ENCODE measurements around the gene ACTN1.

ACTN1 gene

DNA sequence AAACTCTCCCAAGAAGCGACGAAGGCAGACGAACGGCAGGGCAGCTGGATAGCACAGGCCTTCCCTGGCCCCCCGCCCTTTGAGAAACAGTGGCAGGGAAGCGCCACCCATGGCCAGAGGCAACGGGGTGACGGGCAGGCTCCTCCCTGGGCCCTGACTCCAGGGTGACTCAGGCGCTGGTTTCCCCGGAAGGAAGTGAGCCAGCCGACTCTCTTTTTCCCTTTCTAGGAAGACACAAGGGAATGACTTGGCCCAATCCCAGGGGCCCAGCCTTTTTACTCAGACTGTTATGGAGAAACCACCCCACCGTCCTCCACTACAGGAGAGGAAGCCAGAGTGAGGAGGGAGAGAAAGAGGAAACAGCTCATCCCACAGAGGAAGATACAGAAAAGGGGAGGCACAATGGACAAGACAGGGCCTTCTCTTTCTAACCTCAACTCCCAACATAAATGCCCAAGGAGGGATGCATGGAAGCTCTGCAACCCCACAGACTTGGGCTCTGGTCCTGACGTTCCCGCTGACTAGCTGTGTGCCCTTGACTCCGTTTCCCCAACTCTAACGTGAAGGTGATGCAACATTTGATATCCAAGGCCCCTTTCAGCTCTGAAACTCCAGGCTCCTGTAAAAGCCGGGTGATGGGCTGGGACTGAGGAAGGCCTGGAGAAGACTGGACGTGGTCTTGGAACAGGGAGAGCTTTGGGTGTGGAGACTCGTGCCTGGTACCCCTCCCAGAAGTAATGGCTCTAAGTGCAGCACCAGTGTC is 27.9 kb downstream of the ACTN1 start:
- DNase-seq (ENCODE audit: low read depth), result no peak

DNA sequence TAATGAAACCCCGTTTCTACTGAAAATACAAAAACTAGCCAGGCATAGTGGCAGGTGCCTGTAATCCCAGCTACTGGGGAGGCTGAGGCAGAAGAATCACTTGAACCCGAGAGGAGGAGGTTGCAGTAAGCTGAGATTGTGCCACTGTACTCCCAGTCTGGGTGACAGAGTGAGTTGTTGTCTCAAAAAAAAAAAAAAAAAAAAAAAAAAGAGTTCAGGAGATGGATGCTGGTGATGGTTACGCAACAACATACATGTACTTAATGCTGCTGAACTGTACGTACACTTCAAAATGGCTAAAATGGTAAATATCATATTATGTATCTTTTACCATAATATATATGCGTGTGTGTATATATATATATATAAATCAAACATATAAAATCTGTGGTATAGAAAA is 29.0 kb downstream of the ACTN1 start:
- no peak for DNase-seq (ENCODE audit: low read depth)

DNA sequence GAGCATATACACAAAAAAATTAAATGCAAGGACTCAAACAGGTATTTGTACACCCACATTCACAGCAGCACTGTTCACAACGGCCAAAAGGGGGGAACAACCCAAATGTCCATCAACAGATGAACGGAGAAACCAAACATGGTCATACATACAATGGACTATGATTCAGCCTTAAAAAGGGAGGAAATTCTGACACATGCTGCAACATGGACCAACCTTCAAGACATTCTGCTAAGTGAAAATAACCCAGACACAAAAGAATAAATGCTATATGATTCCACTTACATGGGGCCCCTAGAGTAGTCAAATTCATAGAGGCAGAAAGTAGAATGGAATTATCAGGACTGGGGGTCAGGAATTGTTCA is 29.5 kb downstream of the ACTN1 start:
- no peak for DNase-seq (ENCODE audit: low read depth)

DNA sequence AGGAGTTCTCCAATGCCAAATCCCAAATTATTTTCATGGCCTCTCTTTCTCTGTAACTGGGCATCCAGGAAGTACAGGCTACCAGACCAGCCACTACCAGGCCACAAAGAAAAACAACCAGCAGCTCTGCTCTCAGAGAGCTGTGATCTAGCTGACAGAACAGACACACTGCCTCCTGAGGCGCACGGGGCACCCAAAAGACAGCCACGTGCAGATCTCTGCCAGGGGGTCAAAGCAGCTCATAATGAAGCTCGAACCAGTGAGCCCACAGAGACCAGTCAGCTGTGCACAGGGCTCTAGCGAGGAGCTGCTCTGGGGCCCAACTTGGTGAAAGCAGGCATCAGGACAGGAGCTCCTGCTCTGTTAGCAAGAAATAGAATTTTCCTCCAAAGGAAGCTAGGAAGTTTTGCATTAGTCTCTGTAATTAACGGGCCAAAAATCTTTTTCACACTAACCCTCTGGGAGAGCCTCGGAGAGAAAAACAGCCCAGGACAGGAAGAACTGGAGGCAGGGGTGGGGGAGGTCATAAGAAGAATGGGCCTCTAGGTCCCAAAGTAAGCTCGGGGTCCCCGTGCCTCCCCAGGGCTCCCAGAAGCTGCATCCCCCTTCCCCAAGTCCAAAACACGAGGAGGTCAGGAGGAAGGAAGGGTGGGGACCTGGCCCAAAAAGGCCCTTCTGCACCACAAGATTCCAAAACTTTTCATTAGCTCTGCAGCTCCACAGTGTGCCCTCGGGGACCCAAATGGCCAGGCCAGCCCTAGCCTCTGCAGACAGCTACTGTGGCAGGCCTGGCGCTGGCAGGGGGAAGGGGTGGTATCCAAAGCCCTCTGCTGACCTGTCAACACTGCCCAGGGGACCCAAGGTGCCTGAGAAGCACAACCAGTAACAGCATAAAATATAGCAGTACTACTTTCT is 30.2 kb downstream of the ACTN1 start:
- DNase-seq (ENCODE audit: low read depth), result no peak

DNA sequence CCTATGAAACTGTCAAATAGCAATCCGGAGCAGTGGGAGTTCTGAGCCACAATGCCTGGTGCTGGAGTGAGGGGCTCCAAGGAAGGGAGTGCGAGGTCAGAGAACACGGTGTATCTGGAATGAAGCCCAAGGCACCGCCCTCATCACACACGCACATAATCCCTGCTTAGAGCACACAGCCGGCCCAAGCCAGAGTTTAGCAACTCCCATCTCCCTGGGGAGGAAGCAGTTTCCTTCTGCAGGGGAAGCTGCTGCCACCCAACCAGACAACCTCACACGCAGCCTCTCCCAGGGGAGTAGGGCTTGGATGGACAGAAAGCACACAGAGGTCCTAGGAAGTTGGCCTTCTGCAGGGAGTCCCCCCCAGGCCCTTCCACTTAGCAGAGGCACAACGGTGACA is 31.3 kb downstream of the ACTN1 start:
- DNase-seq (ENCODE audit: low read depth), result no peak

DNA sequence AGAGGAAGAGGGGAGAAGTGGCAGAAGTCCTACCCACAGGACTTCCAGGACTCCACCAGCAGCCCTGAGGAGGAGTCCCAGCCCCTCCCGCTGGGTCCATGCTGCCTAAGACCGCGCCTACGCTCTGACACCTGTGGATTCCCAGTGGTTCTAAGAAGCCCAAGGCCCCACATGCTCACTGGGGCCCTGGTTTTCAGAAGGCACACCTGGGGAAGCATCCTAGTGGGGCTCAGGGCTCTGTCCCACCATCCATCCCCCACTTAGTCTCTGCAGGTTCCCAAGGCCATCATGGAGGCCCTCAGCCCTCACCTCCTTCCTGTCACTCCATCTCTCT is 32.6 kb downstream of the ACTN1 start:
- DNase-seq (ENCODE audit: low read depth), result no peak

DNA sequence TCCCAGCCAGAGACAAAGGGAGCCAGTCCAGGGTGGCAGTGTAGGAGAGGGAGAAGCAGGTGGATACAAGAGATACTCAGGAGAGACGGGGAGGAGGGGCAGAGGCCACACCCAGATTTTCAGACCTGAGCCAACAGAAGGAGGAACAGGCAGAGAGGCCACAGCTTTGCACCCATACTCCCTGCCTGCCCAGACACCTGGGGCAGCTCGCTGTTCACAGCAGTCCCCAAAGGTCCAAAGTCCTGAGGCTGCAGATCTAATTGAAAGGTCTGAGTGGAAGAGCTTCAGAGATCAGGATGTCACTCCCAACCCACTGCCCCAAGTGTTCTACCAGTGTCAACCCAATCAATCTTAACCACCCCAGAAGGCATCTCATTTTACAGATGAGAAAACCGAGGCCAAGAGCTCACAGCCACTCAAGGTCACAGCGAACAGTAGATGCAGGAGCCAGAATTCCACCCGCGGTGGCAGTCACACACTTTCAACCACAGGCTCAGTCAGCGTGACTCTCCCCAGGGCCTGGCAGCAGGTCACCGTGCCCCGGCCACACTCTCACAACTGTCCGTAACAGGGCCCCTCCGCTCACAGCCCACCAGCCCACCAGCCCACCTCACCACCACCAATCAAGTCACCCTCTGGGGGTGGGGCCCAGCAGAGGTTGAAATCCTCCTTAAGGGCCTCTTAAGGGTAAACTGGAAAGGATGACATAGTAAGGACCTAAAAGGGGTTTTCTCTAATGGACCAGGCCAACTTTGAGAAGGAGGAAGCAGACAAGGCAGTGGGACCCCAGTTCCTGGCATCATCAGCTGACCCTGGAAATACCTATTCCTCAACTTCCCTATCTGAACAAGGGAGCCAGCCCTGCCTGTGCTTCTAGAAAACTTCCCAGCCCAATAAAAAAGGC is 33.3 kb downstream of the ACTN1 start:
- no peak for DNase-seq (ENCODE audit: low read depth)

DNA sequence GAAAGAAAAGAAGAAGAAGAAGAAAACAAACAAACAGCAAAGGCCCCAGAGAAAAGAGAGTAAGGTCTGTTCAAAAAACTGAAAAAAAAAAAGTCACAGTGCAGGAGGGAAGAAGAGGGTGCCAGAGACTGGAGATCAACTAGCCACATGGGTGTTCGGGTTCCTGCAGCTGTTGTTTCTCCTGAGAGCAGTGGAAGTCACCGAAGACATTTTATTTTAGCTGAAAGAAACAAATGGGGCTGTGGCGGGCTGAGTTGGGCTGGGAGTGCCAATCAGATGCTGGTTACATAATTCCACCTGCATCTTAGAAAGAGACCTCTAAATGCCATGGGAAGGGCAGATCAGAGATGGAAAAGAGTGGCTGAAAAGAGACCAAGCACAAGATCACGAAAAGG is 33.9 kb downstream of the ACTN1 start:
- no peak for DNase-seq (ENCODE audit: low read depth)

DNA sequence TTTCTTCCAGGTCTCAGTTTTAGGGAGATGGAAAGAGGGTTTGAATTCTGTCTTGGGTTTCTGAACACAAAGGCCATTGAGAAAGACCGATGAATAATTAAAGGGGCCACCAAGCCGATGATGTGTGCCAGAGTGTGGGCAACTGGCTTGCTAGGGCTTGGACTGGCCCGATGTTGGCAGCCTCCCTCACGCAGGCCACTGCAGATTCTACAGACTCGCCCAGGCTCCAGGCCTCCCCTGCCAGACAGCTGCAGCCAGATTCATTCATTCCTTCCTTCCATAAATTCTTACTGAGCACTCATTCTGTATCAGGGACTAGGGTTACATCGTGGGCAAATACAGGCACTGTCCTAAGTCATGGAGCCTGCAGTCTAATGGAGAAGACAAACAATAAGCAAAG is 34.9 kb downstream of the ACTN1 start:
- no peak for DNase-seq (ENCODE audit: low read depth)

DNA sequence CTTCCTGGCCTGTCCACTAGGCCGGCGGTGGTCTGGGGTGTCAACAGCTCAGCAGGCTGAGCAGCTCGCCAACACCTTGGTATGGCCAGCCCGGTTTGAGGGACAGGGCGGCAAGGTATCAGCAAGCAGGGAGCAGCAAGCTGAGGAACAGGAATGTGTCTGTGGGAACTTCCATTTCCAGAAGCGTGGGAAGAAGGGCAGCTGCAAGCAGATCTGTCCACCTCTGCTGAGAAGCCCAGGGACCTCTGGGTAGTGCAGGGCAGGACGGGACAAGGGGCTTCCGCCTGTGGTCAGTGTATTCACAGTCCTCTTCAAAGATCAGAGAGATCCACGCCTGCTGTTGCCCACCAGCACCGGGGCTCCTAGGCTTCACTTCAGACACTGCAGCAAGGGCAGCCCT is 36.0 kb downstream of the ACTN1 start:
- no peak for DNase-seq (ENCODE audit: low read depth)

DNA sequence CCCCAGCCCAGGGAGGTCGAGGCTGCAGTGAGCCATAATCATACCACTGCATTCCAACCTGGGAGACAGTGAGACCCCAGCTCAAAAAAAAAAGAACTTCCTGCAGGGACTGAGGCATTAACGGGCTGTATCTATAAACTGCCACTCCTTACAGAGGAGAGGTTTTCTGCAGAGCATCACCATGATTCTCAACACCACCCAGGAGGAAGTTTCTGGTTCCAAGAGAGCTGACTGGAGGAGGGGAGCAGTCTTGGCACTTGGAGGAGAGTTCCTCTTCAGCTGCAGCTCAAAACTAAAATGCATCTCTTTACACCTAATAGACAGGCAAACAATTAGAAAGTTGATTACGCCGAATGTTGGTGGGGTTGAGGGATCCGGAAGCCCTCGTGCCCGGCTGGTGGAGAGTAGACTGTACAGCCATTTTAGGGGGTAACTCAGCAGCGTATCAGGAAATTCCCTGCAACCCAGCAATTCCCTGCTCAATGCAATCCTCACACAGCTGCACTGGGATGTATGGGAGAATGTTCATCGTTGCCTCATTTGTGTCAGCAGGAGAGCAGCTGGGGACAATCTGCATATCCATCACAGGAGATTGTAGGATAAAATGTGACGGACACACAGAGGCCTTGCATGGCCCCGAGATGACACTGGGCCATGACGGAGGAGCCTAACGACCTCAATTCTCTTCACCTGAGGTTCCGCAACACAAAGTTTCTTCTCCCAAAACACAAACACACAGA is 36.6 kb downstream of the ACTN1 start:
- no peak for DNase-seq (ENCODE audit: low read depth)

DNA sequence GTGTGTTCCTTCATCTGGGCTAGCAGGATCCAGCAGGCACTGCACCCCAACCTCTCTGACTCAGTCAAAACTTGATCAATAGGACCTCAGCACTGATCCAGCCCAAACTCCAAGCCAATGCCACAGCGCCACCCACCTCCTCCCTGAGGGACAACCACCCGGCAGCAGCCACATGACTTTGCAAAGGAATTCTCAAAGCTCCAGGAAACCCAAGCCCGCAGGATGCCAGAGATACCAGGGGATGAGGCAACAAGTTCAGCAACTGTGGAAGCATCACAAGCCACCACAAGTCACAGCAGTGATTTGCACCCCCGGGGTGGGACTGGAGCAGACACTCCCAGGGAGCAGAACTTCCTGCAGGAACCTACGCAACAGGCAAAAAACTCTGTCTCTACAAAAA is 37.3 kb downstream of the ACTN1 start:
- no peak for DNase-seq (ENCODE audit: low read depth)

DNA sequence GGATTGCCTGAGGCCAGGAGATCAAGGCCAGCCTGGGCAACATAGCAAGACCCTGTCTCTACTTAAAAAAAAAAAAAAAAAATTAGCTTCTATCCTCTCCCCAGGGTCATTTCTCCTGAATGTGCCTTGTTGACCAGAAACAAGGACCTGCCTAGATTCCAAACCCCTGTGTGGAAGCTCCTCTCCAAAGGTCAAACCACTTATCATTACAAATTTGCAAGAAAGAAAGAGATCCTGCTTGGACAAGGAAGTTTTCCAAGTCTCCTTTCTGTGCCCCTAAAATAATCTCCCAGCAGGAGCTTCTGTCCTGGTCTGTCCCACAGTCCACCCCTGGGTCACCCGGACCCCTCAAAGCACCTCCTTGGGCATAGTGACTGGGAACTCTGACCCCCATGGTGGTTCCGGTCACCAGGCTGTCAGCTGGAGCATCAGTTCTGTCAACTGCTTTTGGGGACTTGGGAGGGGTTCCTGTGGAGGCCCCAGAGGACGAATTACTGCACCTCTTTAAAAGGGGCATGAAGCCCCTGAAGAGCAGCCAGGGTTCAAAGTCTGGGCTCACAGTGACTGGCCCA is 38.4 kb downstream of the ACTN1 start:
- DNase-seq (ENCODE audit: low read depth), result no peak

DNA sequence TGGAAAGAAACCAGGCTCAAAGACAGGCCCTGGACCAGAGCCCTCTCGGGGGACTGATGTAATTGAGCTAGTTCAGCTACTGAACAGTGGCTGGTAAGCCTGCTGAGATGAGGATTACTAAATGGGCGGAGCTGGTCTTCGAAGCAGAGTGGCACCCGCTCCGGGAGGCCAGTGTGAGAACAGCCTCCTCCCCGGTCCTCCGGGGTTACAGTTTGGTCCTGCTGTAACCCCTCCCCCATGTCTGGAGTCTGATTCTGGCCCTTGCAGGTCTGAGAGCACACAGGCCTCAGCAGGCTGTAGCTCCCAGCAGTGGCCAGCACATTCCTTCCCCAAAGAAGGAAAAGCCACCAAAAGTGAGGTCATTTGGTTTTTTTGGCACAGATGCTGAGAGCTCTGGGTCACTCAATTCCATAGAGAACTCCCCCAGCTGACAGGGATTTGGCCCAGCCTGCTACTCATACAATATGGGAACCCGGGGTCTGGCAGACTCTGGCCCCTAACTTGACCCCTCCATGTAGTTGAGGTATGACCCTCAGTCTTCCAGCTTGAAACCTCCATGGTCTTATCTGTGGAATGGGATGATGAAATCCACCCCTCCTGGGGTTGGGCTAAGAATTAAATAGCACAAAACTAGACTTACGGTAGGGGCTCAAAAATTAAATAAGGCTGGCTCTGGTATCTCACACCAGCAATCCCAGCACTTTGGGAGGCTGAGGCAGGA is 39.0 kb downstream of the ACTN1 start:
- DNase-seq (ENCODE audit: low read depth), result no peak

DNA sequence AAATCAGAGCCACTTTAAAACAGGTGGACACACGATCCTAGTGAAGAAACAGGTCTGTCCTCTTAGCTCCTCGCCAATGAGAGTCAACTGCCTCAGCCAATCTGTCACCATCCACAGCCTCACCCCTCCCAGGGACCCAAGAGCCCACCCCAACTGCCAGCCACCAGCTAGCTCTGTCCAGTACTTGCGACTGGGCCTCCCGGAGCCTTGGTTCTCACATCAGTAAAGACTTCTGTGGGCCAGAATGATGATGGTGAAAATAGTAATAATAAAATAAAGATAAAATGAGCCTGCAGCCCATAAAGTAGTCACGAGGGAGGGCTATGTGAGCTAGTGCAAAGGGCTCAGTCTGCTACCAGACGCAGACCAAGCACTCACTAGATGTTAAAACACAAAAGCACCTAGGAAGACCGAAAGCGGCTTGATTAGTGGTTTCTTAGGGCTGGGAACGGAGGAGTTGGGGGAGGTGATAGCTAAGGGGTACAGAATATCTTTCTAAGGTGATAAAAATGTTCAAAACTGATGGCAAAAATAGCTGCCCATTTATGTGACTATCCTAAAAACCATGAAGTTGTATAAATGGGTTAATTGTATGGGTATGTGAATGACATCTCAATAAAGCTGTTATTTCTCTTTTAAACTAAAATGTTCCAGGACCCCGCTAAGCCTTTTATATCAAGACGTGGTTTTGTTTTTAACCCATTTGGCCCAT is 39.8 kb downstream of the ACTN1 start:
- no peak for DNase-seq (ENCODE audit: low read depth)

DNA sequence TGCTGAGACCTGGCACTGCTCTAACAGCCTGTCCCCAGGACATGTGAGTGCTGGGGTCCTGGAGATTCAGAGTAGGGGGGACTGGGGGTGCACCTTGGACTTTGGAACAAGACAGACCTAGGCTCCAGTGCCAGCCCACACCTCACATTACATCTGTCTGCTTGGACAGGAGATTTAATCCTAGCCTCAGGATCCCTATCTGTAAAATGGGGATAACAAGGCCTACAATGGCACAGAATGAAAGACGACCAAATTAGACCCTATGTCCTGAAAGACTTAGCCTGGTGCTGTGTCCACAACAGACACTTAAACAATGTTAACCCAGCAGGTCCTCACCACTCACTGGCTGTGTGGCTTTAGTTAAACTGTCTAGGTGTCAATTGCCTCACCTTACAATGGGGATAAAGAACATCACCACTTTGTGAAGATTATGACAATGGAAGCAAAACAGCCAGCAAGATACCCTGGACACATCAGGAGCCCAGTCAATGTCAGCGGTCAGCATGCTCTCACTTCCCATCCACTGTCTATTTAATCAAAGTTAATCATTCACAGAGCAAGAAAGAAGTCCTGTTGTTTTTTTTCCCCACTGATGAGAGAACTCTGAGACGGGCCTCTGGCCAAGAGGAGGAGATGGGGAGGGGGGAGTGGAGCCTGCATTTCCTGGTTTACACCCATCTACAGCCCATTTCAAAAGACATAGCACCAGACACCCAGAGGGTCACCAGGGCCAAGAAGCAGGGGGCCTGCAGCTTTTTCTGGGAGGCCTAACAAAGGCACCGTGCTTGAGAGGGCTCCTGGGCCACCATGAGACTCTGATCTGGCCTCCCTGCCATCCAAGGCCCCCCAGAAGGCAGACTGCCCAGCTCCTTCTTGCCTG is 40.6 kb downstream of the ACTN1 start:
- no peak for DNase-seq (ENCODE audit: low read depth)

DNA sequence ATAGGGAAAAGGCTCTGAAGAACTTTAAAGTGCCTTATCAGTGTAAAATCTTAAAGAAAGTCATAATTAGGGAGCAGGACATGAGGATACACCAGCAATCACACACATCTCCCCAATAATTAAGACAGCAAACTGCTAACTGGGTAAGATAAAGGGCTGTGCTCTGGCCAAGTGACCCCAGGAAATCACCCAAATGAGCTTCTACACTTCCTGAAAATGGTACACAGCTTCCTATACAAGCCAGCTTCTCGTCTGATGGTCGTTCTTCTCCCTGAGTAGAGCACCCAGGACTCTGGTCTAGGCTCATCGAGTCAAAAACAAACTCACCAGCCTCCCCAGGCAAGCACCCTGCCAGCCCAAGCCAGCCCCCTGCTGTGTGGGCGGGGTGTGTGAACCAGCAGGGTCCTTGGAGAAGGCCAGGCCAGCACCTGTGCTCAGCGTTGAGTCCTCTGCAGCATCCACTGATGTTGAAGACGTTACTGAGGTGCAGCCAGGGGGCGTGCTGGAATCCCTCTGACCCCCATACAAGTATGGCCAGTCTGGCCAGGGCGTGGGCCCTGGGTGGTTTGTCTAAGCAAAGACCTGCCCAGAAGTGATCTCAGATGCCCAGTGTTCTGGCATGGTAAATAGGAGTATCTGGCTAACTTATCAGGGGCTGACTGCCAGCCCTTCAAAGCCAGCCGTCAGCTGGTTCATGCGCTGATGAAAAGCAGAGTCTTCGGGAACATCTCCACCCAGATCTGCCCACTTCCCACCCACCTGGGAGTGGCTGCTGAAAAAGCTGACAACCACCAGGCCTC is 41.4 kb downstream of the ACTN1 start:
- DNase-seq (ENCODE audit: low read depth), result no peak

DNA sequence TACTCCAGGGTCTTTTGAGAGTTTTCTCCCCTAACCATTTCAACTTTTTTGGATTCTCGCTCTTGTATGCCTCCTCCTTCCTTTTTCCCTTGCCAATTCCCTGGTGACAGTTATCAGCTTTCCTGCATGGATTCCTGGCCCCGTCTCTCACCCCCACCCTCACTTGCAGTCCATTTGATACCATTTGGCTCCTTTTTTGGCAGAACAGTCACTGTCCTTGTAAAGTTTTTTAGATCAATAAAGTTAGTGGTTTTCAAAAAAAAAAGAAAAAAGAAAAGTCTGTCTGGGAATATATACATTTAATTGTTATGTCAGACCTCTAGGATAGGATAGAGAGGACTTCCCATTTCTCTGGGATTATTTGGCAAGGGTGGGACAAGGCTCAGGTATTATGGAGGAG is 42.1 kb downstream of the ACTN1 start:
- no peak for DNase-seq (ENCODE audit: low read depth)

Measured in stimulated activated CD8-positive, alpha-beta memory T cell treated with anti-CD3 and anti-CD28 coated beads, Interleukin-4, amount 100 ng/mL, for 24 hours (primary cell).